ENCODE measurements around the gene ERN1. TPM values are rescaled to one million over a fixed set of nuclear protein-coding genes. Genes with fewer than 3 reads are reported as not detected.

Gene ERN1
- polyA plus RNA-seq, 1 donor from 2014 or later: 2.3 TPM

GRCh38 chr17:64099543-64099942 is 30.4 kb downstream of the ERN1 start:
- Histone ChIP-seq H3K9me2 (ENCODE audit: insufficient read depth, low read length) (no peaks in the 10 kb centered on the region), H3K27me3 (ENCODE audit: insufficient read depth, low read depth, low read length) (no peaks in the 10 kb centered on the region), H4K20me1 (ENCODE audit: insufficient read depth) (no peaks in the 10 kb centered on the region), H3F3A (ENCODE audit: insufficient read depth, low read length, poor library complexity, severe bottlenecking) (no peaks in the 10 kb centered on the region), H2AFZ (ENCODE audit: low read depth, low read length) (no peak overlapping the region), H3K9ac (ENCODE audit: low read length) (no peak overlapping the region), H3K79me2 (replicated peaks; ENCODE audit: insufficient read depth, low read length) (no peaks in the 10 kb centered on the region), H3K9me3 (ENCODE audit: low read length) (peaks cover 3% of the 10 kb centered on the region), H3K27ac (ENCODE audit: low read length) (no peak overlapping the region), H3K4me2 (ENCODE audit: low read length) (no peak overlapping the region), H3K4me3 (ENCODE audit: low read length) (no peak overlapping the region), H3K36me3 (ENCODE audit: insufficient read depth, low read length) (no peaks in the 10 kb centered on the region)
- TF ChIP-seq EZH2 (IDR thresholded peaks at IDR 0.05; ENCODE audit: borderline replicate concordance, insufficient read depth, low read length, poor library complexity, severe bottlenecking) (no peak), TAF1 (IDR thresholded peaks at IDR 0.05; ENCODE audit: low read depth) (no peak), MXI1 (conservative IDR thresholded peaks at IDR 0.05; ENCODE audit: poor library complexity, severe bottlenecking) (no peak), RAD21 (conservative IDR thresholded peaks at IDR 0.05) (no peak), CTCF (IDR thresholded peaks at IDR 0.05; ENCODE audit: poor library complexity, severe bottlenecking) (no peak), SMC3 (conservative IDR thresholded peaks at IDR 0.05; ENCODE audit: poor library complexity) (no peak), POLR2AphosphoS5 (IDR thresholded peaks at IDR 0.05) (no peak), EP300 (conservative IDR thresholded peaks at IDR 0.05; ENCODE audit: poor library complexity, severe bottlenecking) (no peak), REST (IDR thresholded peaks at IDR 0.05; ENCODE audit: borderline replicate concordance) (no peak)

GRCh38 chr17:64097196-64097936 is 32.6 kb downstream of the ERN1 start:
- Histone ChIP-seq H4K20me1 (ENCODE audit: insufficient read depth) (no peaks in the 10 kb centered on the region), H2AFZ (ENCODE audit: low read depth, low read length) (no peak overlapping the region), H3K36me3 (ENCODE audit: insufficient read depth, low read length) (no peaks in the 10 kb centered on the region), H3K79me2 (replicated peaks; ENCODE audit: insufficient read depth, low read length) (no peaks in the 10 kb centered on the region), H3K27ac (ENCODE audit: low read length) (no peak overlapping the region), H3K27me3 (ENCODE audit: insufficient read depth, low read depth, low read length) (no peaks in the 10 kb centered on the region), H3K9ac (ENCODE audit: low read length) (no peak overlapping the region), H3K9me3 (ENCODE audit: low read length) (peaks cover 3% of the 10 kb centered on the region), H3K9me2 (ENCODE audit: insufficient read depth, low read length) (no peaks in the 10 kb centered on the region), H3K4me2 (ENCODE audit: low read length) (no peak overlapping the region), H3F3A (ENCODE audit: insufficient read depth, low read length, poor library complexity, severe bottlenecking) (no peaks in the 10 kb centered on the region), H3K4me3 (ENCODE audit: low read length) (no peak overlapping the region)
- TF ChIP-seq REST (IDR thresholded peaks at IDR 0.05; ENCODE audit: borderline replicate concordance) (no peak), MXI1 (conservative IDR thresholded peaks at IDR 0.05; ENCODE audit: poor library complexity, severe bottlenecking) (no peak), EZH2 (IDR thresholded peaks at IDR 0.05; ENCODE audit: borderline replicate concordance, insufficient read depth, low read length, poor library complexity, severe bottlenecking) (no peak), EP300 (conservative IDR thresholded peaks at IDR 0.05; ENCODE audit: poor library complexity, severe bottlenecking) (no peak), TAF1 (IDR thresholded peaks at IDR 0.05; ENCODE audit: low read depth) (no peak), CTCF (IDR thresholded peaks at IDR 0.05; ENCODE audit: poor library complexity, severe bottlenecking) (no peak), RAD21 (conservative IDR thresholded peaks at IDR 0.05) (no peak), POLR2AphosphoS5 (IDR thresholded peaks at IDR 0.05) (no peak), SMC3 (conservative IDR thresholded peaks at IDR 0.05; ENCODE audit: poor library complexity) (no peak)

Measured in neural cell (in vitro differentiated cells).